GM21390 (cell line): ENCODE data around the gene CHAF1B.
"Not testable (repeated sequence)": the region's sequence is repeated elsewhere in the genome, so short reads cannot be mapped to it uniquely, and the experiment has no call there.

Source experiments
- ATAC-seq: cut with Tn5 transposase; IDR thresholded peaks from one replicate; pipeline ENCODE4 v1.9.1; 2021; ENCODE audit not compliant: unreplicated experiment

Gene CHAF1B

GRCh38 chr21:36388096-36388495, 2.9 kb downstream of the CHAF1B start:
- ATAC-seq, result no peak

- no peak for ATAC-seq
Measured at GRCh38 chr21:36388835-36389234, 3.6 kb downstream of the CHAF1B start.

DNA sequence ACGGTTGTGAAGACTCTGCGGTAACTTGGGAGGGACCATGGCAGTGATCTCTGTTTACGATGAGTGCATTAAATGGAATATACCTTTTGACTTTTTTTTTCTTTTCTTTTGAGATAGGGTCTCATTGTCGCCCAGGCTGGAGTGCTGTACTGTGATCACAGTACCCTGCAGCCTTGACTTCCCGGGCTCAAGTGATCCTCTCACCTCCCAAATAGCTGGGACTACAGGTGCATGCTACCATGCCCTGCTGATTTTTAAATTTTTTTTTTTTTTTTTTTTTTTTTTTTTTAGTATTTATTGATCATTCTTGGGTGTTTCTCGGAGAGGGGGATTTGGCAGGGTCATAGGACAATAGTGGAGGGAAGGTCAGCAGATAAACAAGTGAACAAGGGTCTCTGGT, 6.5 kb downstream of the CHAF1B start:
- not testable (repeated sequence) for ATAC-seq

GRCh38 chr21:36395353-36396111, 10.3 kb downstream of the CHAF1B start:
- no peak for ATAC-seq

DNA sequence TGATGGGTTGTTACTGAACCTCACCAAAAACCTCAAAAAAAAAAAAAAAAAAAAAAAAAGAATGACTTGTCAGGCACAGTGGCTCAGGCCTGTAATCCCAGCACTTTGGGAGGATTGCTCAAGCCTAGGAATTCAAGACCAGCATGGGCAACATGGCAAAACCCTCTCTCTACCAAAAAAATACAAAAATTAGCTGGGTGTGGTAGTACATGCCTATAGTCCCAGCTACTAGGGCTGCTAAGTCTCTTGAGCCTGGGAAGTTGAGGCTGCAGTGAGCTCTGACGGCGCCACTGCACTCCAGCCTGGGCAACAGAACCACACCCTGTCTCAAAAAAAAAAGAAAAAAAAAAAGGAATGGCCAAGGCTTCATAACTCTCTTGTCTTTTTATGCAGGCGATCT, 11.1 kb downstream of the CHAF1B start:
- ATAC-seq, result no peak

DNA sequence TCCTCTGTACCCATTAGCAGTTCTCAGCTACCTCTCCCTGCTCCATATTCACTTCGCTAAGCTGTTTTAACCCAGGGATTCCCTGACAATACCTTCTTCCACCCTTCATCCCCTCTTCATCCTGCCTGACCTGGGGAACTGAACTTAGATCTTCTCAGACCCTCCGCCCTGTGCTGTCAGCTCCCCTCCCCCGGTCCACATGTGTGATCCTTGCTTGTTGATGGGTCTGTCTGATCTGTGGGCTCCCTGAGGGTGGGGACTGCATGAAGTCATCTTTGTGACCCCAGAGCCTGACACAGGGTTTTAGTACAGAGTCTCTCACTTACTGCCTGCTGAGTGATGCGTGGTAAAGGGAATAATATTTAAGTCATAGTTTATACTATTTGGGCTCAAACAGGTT, 11.8 kb downstream of the CHAF1B start:
- ATAC-seq, result no peak

DNA sequence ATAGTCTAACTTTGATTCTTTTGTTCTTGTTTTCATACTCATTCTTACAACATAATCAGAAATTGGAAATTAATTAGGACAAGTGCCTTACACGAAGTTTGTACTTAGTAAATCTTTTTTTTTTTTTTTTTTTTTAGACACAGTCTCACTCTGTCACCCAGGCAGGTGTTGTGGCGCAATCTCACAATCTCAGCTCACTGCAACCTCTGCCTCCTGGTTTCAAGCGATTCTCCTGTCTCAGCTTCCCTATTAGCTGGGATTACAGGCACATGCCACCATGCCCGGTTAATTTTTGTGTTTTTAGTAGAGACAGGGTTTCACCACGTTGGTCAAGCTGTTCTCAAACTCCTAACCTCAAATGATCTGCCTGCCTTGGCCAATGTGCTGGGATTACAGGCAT, 12.4 kb downstream of the CHAF1B start:
- ATAC-seq, result no peak

GRCh38 chr21:36399736-36400135, 14.5 kb downstream of the CHAF1B start:
- not testable (repeated sequence) for ATAC-seq

- ATAC-seq, result no peak
Measured at GRCh38 chr21:36400719-36401118, 15.5 kb downstream of the CHAF1B start.

GRCh38 chr21:36402339-36402738, 17.1 kb downstream of the CHAF1B start:
- ATAC-seq, result no peak

GRCh38 chr21:36403713-36404112, 18.5 kb downstream of the CHAF1B start:
- ATAC-seq, result no peak

- ATAC-seq, result no peak
Measured at GRCh38 chr21:36408568-36408967, 23.4 kb downstream of the CHAF1B start.

DNA sequence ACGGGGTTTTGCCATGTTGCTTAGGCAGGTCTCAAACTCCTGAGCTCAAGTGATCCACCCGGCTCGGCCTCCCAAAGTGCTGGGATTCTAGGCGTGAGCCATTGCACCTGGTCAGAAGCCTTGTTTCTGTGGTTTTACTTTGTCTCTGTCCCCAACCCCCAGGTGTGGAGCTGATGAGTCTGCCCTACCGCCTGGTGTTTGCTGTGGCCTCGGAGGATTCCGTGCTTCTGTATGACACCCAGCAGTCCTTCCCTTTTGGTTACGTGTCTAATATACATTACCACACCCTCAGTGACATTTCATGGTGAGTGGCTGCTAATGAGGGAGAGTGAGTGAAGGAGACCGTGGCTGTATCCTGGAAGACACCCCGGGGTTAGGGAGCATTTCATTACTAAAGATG, 26.1 kb downstream of the CHAF1B start:
- ATAC-seq, result no peak

GRCh38 chr21:36412916-36413315, 27.7 kb downstream of the CHAF1B start:
- ATAC-seq, result no peak

DNA sequence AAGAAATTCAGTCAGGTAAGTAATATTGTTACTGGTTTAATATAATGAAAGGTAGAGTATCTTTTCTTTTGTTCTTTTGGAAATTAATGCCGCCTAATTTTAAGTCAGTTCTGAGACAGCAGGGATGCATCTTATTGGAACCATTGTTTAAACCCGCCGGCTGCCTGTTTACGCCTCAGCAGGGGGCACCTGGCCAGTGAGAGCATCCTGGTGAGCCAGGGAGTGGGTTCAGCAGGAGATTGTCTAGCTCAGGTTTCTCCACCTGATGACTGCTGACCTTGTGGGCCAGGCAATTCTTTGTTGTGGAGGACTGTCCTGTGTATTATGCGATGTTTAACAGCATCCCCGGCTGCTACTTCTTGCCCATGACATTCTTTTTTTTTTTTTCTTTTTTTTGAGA, 30.2 kb downstream of the CHAF1B start:
- no peak for ATAC-seq

GRCh38 chr21:36419241-36419640, 34.0 kb downstream of the CHAF1B start:
- ATAC-seq, result no peak

DNA sequence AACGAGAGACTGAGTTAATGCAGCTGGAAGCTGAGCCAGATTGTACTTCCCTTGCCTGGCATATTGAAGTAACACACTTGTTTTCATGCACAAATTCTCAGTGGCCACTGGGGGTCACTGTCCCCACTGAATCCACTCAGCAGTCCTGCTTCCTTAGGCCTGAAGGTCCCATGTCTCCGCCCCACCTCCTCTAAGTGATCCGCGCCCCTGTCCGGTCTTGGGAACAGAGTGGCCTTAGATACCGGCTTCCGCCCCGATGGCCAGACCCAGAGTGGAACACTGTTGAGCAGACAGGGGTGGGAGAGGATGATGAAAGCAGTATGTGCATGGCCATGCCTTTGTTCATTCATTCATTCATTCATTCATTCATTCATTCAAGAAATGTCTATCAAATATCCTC, 34.8 kb downstream of the CHAF1B start:
- no peak for ATAC-seq

GRCh38 chr21:36420571-36421339, 35.6 kb downstream of the CHAF1B start:
- ATAC-seq, result no peak

GRCh38 chr21:36422279-36423098, 37.3 kb downstream of the CHAF1B start:
- no peak for ATAC-seq

DNA sequence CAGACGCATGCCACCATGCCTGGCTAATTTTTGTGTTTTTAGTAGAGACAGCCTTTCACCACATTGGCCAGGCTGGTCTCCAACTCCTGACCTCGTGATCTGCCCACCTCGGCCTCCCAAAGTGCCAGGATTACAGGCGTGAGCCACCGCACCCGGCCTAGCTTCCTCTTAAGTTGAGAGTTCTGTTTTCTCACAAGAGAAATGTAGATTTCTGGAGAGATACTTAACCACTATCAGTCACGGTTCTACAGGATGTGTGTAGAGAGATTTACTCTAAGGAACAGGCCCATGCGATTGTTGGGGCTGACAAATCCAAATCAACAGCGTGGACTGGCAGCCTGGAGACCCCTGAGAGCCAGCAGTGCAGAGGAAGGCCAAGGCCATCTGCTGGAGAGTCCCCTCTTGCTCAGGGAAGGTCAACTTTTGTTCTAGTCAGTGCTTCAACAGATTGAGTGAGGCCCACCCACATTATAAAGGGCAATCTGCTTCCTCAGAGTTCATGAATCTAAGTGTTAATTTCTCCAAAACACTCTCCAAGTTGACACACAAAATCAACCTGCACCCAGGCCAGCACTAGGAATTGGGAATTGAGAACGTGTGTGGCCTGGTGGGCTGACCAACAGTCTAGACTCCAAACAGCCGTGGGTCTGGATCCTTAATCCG, 38.7 kb downstream of the CHAF1B start:
- no peak for ATAC-seq

- ATAC-seq, result no peak
Measured at GRCh38 chr21:36424592-36424991, 39.4 kb downstream of the CHAF1B start.
